ENCODE measurements around the gene TMEM217.

Gene TMEM217

DNA sequence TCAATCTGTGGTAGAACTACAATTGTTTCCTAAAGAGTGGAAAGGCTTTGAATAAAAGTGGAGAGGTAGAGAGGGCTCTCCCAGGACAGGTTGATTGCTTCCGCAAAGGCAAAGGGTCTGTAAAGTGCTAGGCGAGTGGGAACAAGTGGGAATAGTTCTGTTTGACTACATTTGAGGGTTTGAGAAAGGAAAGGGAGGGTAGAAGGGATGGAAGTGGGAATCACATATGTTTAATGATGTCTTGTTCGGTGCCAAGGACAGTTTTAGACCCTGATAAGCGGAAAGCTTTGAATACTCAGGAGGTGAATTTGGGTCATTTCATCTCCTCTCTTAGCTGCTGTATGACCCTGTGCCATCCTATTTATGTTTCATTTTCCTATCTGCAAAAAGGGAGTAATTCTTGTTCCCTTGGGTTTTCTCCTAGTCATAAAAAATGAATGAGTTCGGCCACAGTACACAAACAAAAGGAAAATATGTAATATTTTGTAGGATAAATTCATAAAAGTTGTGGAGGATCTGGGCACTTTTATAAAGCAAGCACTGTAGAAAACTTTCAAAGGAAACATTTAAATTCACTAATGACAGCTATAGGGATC lies 89.7 kb downstream of the TMEM217 start:
- DNase-seq (ENCODE audit: low spot score), result no peak

DNA sequence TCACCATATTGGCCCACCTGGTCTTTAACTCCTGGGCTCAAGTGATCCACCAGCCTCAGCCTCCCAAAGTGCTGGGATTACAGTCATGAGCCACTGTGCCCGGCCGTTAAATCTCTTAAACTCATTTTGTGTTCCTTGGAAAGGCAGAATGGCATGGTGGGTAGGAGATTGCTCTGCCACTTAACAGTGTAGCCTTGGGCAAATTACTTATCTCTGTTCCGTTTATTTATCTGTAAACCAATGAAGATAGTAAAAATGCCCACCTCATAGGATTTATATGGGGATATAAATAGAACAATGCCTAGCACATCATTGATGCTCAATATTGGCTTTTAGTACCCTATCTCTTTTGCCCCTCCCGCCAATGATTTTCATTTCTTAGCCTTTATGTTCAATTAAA lies 95.2 kb downstream of the TMEM217 start:
- DNase-seq (ENCODE audit: low spot score), result no peak

Data from AG20443 (cell line).